OCI-LY3 (cell line): Measurements from ENCODE around the gene PAQR9.

Source experiments
- CTCF ChIP-seq: fragments of 200-600, 300-600 bp; sonication (generic); IDR thresholded peaks from 2 replicates; pipeline ENCODE4 v1.5.1; 2014; ENCODE audit warnings: antibody characterized with exemption, low read length, low read depth
- EZH2phosphoT487 ChIP-seq: fragments of 200-600 bp; shearing (Covaris generic); IDR thresholded peaks from 2 replicates; pipeline ENCODE4 v1.6.1; 2018; ENCODE audit warnings: antibody characterized with exemption, mixed run types, low read depth

GRCh38 chr3:142941373-142942123 lies 21.9 kb downstream of the PAQR9 start:
- TF ChIP-seq CTCF (no peak), EZH2phosphoT487 (no peak)
